Posterior cingulate gyrus (tissue), 11 donors: ENCODE data around the gene GTF2A2.
A peak's percentile ranks its signal among the peaks of the same experiment; 100 is the strongest.
"Not testable (repeated sequence)": the region's sequence is repeated elsewhere in the genome, so short reads cannot be mapped to it uniquely, and the experiment has no call there.

Experiments used
- DNase-seq, 10 donors: peaks; one replicate each; pipeline versions ENCODE4 v3.0.0 to v3.0.0-alpha.2; 2020 to 2021; ENCODE audit warnings: mixed read lengths in 3 of 10
- intact Hi-C: fragments of 100-400 bp; cut with DNase I; formaldehyde crosslinking; loops from one replicate; pipeline ENCODE4 v1.15.1; 2023

GTF2A2 gene

GRCh38 chr15:59656897-59657634 lies at the start of gene GTF2A2:
GTF2A2 (minus strand) TSS chr15:59657515; CDS start chr15:59652277, 5,238 bp downstream.
- intact Hi-C loops = loop anchor here (2.0 kb wide), 1 partner anchor 32 kb away; the partner anchor contains the start of gene BNIP2
- DNase-seq = peak; percentile 91 to 99 (median 96)

- intact Hi-C loops = no loop called here
- no peak for DNase-seq
Observed at GRCh38 chr15:59703979-59704796, 46.9 kb upstream of the GTF2A2 start.

- DNase-seq = no peak
- intact Hi-C loops = no loop called here
Observed at GRCh38 chr15:59702351-59702750, 45.0 kb upstream of the GTF2A2 start.

- intact Hi-C loops = no loop called here
- no peak for DNase-seq
Observed at GRCh38 chr15:59701880-59702279, 44.6 kb upstream of the GTF2A2 start.

GRCh38 chr15:59699810-59700431 lies 42.6 kb upstream of the GTF2A2 start:
- no peak for DNase-seq
- intact Hi-C loops = loop anchor here (10.0 kb wide), 1 partner anchor 625 kb away; no protein-coding TSS in a partner anchor

GRCh38 chr15:59698065-59698464 lies 40.8 kb upstream of the GTF2A2 start:
- not testable (repeated sequence) for DNase-seq
- intact Hi-C loops = loop anchor here (10.0 kb wide), 1 partner anchor 627 kb away; no protein-coding TSS in a partner anchor

GRCh38 chr15:59696332-59696731 lies 39.0 kb upstream of the GTF2A2 start:
- no peak for DNase-seq
- intact Hi-C loops = loop anchor here (10.0 kb wide), 1 partner anchor 628 kb away; no protein-coding TSS in a partner anchor

- intact Hi-C loops = loop anchor here (10.0 kb wide), 1 partner anchor 630 kb away; no protein-coding TSS in a partner anchor
- no peak for DNase-seq
Observed at GRCh38 chr15:59694779-59695178, 37.5 kb upstream of the GTF2A2 start.

- peak in 1 of 10 donors; percentile 15 for DNase-seq
- intact Hi-C loops = loop anchor here (10.0 kb wide), 1 partner anchor 634 kb away; no protein-coding TSS in a partner anchor
Observed at GRCh38 chr15:59691194-59691805, 34.0 kb upstream of the GTF2A2 start.

- peak; percentile 28 to 91 (median 46) for DNase-seq
- intact Hi-C loops = loop anchor here (2.0 to 10.0 kb wide), 2 partner anchors 33 to 635 kb away; partner anchors contain the start of gene GTF2A2
Observed at GRCh38 chr15:59689626-59690236, 32.4 kb upstream of the GTF2A2 start.

- peak; percentile 90 to 99 (median 94) for DNase-seq
- intact Hi-C loops = loop anchor here (2.0 kb wide), 1 partner anchor 32 kb away; the partner anchor contains the start of gene GTF2A2
Observed at GRCh38 chr15:59688782-59689625, 31.7 kb upstream of the GTF2A2 start, which contains the start of gene BNIP2. BNIP2 (minus strand) TSS chr15:59689320; CDS start chr15:59682457, 6,863 bp downstream.

- no peak for DNase-seq
- intact Hi-C loops = loop anchor here (2.0 kb wide), 1 partner anchor 32 kb away; the partner anchor contains the start of gene GTF2A2
Observed at GRCh38 chr15:59688423-59688781, 31.1 kb upstream of the GTF2A2 start.

- intact Hi-C loops = loop anchor here (2.0 kb wide), 1 partner anchor 31 kb away; the partner anchor contains the start of gene GTF2A2
- DNase-seq = no peak
Observed at GRCh38 chr15:59687836-59688235, 30.5 kb upstream of the GTF2A2 start.

GRCh38 chr15:59686389-59686788 lies 29.1 kb upstream of the GTF2A2 start:
- DNase-seq = no peak
- intact Hi-C loops = no loop called here

GRCh38 chr15:59685737-59686297 lies 28.5 kb upstream of the GTF2A2 start:
- DNase-seq = no peak
- intact Hi-C loops = no loop called here

- intact Hi-C loops = no loop called here
- DNase-seq = no peak
Observed at GRCh38 chr15:59680870-59681269, 23.6 kb upstream of the GTF2A2 start.

GRCh38 chr15:59680346-59680745 lies 23.0 kb upstream of the GTF2A2 start:
- intact Hi-C loops = no loop called here
- DNase-seq = no peak

GRCh38 chr15:59678620-59679019 lies 21.3 kb upstream of the GTF2A2 start:
- intact Hi-C loops = no loop called here
- no peak for DNase-seq
